ENCODE results near the gene MPPED1. TPM values are rescaled to one million over a fixed set of nuclear protein-coding genes. Genes with fewer than 3 reads are reported as not detected.

Gene MPPED1
- total RNA-seq, 1 donor from 2014 or later, result not detected

GRCh38 chr22:43441216-43441615 is 29.4 kb downstream of the MPPED1 start:
- Histone ChIP-seq H3K4me3 (no peak overlapping the region), H3K9me3 (replicated peaks) (no peaks in the 10 kb centered on the region), H3K27ac (replicated peaks) (no peak overlapping the region), H3K4me1 (no peaks in the 10 kb centered on the region), H3K36me3 (no peaks in the 10 kb centered on the region), H3K27me3 (ENCODE audit: low read depth) (peaks cover 68% of the 10 kb centered on the region)
- intact Hi-C loops (cut with micrococcal nuclease), result no loop called here
- DNase-seq, result no peak
- no peak for TF ChIP-seq CTCF (IDR thresholded peaks at IDR 0.05; ENCODE audit: borderline replicate concordance)

- Histone ChIP-seq H3K9me3 (replicated peaks) (no peaks in the 10 kb centered on the region), H3K27ac (replicated peaks) (no peak overlapping the region), H3K27me3 (ENCODE audit: low read depth) (peaks cover 62% of the 10 kb centered on the region), H3K36me3 (no peaks in the 10 kb centered on the region), H3K4me3 (no peak overlapping the region), H3K4me1 (no peaks in the 10 kb centered on the region)
- DNase-seq, result no peak
- intact Hi-C loops (cut with micrococcal nuclease), result no loop called here
- no peak for TF ChIP-seq CTCF (IDR thresholded peaks at IDR 0.05; ENCODE audit: borderline replicate concordance)
Measured at GRCh38 chr22:43441751-43442150, 29.9 kb downstream of the MPPED1 start.

GRCh38 chr22:43442386-43443151 is 30.8 kb downstream of the MPPED1 start:
- Histone ChIP-seq H3K9me3 (replicated peaks) (no peaks in the 10 kb centered on the region), H3K27me3 (ENCODE audit: low read depth) (peaks cover 54% of the 10 kb centered on the region), H3K4me1 (no peaks in the 10 kb centered on the region), H3K27ac (replicated peaks) (no peak overlapping the region), H3K36me3 (no peaks in the 10 kb centered on the region), H3K4me3 (no peak overlapping the region)
- intact Hi-C loops (cut with micrococcal nuclease), result no loop called here
- TF ChIP-seq CTCF (IDR thresholded peaks at IDR 0.05; ENCODE audit: borderline replicate concordance), result no peak
- no peak for DNase-seq

GRCh38 chr22:43443152-43443471 is 31.3 kb downstream of the MPPED1 start:
- TF ChIP-seq CTCF (IDR thresholded peaks at IDR 0.05; ENCODE audit: borderline replicate concordance), result no peak
- DNase-seq, result no peak
- H3K4me1 ChIP-seq, result no peaks in the 10 kb centered on the region
- peaks cover 49% of the 10 kb centered on the region for H3K27me3 ChIP-seq (ENCODE audit: low read depth)
- intact Hi-C loops (cut with micrococcal nuclease), result no loop called here
- H3K4me3 ChIP-seq, result no peak overlapping the region
- no peaks in the 10 kb centered on the region for H3K36me3 ChIP-seq
- H3K9me3 ChIP-seq (replicated peaks), result no peaks in the 10 kb centered on the region
- H3K27ac ChIP-seq (replicated peaks), result no peak overlapping the region

GRCh38 chr22:43446037-43446803 is 34.4 kb downstream of the MPPED1 start:
- no peak for TF ChIP-seq CTCF (IDR thresholded peaks at IDR 0.05; ENCODE audit: borderline replicate concordance)
- no peaks in the 10 kb centered on the region for H3K36me3 ChIP-seq
- H3K9me3 ChIP-seq (replicated peaks), result no peaks in the 10 kb centered on the region
- peaks cover 32% of the 10 kb centered on the region for H3K27me3 ChIP-seq (ENCODE audit: low read depth)
- intact Hi-C loops (cut with micrococcal nuclease), result no loop called here
- H3K27ac ChIP-seq (replicated peaks), result no peak overlapping the region
- no peaks in the 10 kb centered on the region for H3K4me1 ChIP-seq
- no peak for DNase-seq
- no peak overlapping the region for H3K4me3 ChIP-seq

Measured in left ventricle myocardium inferior (tissue), 1 donor.